ENCODE results near the gene COG1.

- TF ChIP-seq CTCF (conservative IDR thresholded peaks at IDR 0.05 in 1 of 2, IDR thresholded peaks at IDR 0.05 in 1 of 2; ENCODE audit: extremely low read depth in 1 of 2, insufficient read depth in 1 of 2, low read depth in 1 of 2, low read length in 2 of 2) = no peak
- no peak for TF ChIP-seq EZH2 (IDR thresholded peaks at IDR 0.05; ENCODE audit: borderline replicate concordance, low read length)
Observed at GRCh38 chr17:73192206-73192893, 505 bp upstream of the COG1 start.
